NCI-H446 treated with DMSO at 0.1 percent for 48 hours (cell line): ENCODE results near the gene TTLL11.

Experiments used
- DNase-seq: peaks from one replicate; lab custom pipeline; 2025; lab: John Stamatoyannopoulos, UW

The TTLL11 gene

GRCh38 chr9:121773286-121773953, 319.7 kb downstream of the TTLL11 start:
- DNase-seq: no peak

GRCh38 chr9:121772600-121773285, 320.4 kb downstream of the TTLL11 start:
- DNase-seq: no peak
